K562 (cell line): ENCODE data around the gene CLCN6. TPM values are rescaled to one million over a fixed set of nuclear protein-coding genes. Genes with fewer than 3 reads are reported as not detected.

Source experiments
- ATAC-seq: fragments of 200-7000 bp; cut with Tn5 transposase; 3 replicates; pipeline ENCODE4 v1.9.1; 2020; ENCODE audit warnings: moderate library complexity
- BruUV-seq: library from RNA; stranded (reverse); fragments of 400-500 nt; replicated peaks from 2 replicates; lab custom pipeline; 2021; lab: Mats Ljungman, UMichigan
- CTCF ChIA-PET: fragments of 300-600 bp; formaldehyde crosslinking; extraction: SDS; loops from one replicate; lab custom pipeline; 2021; ENCODE audit warnings: low intra/inter-chr PET ratio; lab: Yijun Ruan, JAX
- POLR2A ChIA-PET: fragments of 300-600, 350-650 bp; sonication (Branson Sonifier 250); formaldehyde crosslinking; extraction: SDS; loops from one replicate; lab custom pipeline; 2021; ENCODE audit warnings: antibody characterized with exemption, inconsistent platforms; lab: Yijun Ruan, JAX
- DNase-seq, 4 experiments: peaks; one replicate each; pipeline versions ENCODE4 v3.0.0 to v3.0.0-alpha.2; 2011 to 2018; ENCODE audit warnings: low spot score in 3 of 4, mixed read lengths in 3 of 4; ENCODE audit errors: extremely low read depth in 1 of 4
- FAIRE-seq: peaks from 2 replicates; lab custom pipeline; 2011; peaks lifted over from hg19 to GRCh38; lab: Jason Lieb, UNC
- H2AFZ ChIP-seq: 2 replicates; pipeline ENCODE4 v1.6.0; 2011; ENCODE audit warnings: low read depth, low read length, control low read depth, inconsistent platforms
- H3K27ac ChIP-seq: fragments of 200-600 bp; 3 replicates; pipeline ENCODE4 v1.8.0; 2011; ENCODE audit warnings: low read depth, mild to moderate bottlenecking, control low read depth, inconsistent platforms, low read length, moderate library complexity, mixed read lengths; ENCODE audit errors: extremely low read depth
- H3K27me3 ChIP-seq, 2 experiments: fragments of 300-600 bp in 1 of 2; 2 replicates in 1 of 2; 3 replicates in 1 of 2; pipeline versions ENCODE4 v1.6.0 to v1.8.0; 2011; ENCODE audit warnings: inconsistent platforms in 2 of 2, low read length in 2 of 2, mild to moderate bottlenecking in 1 of 2, mixed read lengths in 1 of 2, moderate library complexity in 1 of 2; ENCODE audit not compliant: control insufficient read depth in 2 of 2, insufficient read depth in 2 of 2
- H3K36me3 ChIP-seq: fragments of 300-600 bp; 3 replicates; pipeline ENCODE4 v1.8.0; 2011; ENCODE audit warnings: mild to moderate bottlenecking, low read length, inconsistent platforms; ENCODE audit not compliant: control insufficient read depth, insufficient read depth
- H3K4me1 ChIP-seq, 2 experiments: fragments of 200-600 bp in 1 of 2; replicated peaks in 1 of 2; 2 replicates in 1 of 2; 3 replicates in 1 of 2; pipeline versions ENCODE4 v1.5.1 to v1.8.0; 2011; ENCODE audit warnings: inconsistent platforms in 2 of 2, low read length in 2 of 2, mild to moderate bottlenecking in 1 of 2, mixed read lengths in 1 of 2, moderate library complexity in 1 of 2; ENCODE audit not compliant: control insufficient read depth in 2 of 2, insufficient read depth in 2 of 2
- H3K4me2 ChIP-seq: 2 replicates; pipeline ENCODE4 v1.6.1; 2011; ENCODE audit warnings: low read length, control low read depth, inconsistent platforms, mixed read lengths; ENCODE audit not compliant: insufficient read depth
- H3K4me3 ChIP-seq: fragments of 200-600 bp; sonication (generic), shearing (Covaris generic); 2 replicates; pipeline ENCODE4 v1.5.1; 2016; ENCODE audit warnings: control low read depth, inconsistent platforms
- H3K79me2 ChIP-seq: fragments of 200-600 bp; 3 replicates; pipeline ENCODE4 v1.8.0; 2011; ENCODE audit warnings: low read length, inconsistent platforms; ENCODE audit not compliant: control insufficient read depth, insufficient read depth
- H3K9ac ChIP-seq, 2 experiments: 2 replicates each; pipeline versions ENCODE4 v1.6.0 to v1.6.1; 2011; ENCODE audit warnings: low read depth in 2 of 2, low read length in 2 of 2, control low read depth in 1 of 2, inconsistent platforms in 1 of 2, mild to moderate bottlenecking in 1 of 2, mixed read lengths in 1 of 2; ENCODE audit not compliant: insufficient read depth in 1 of 2
- H3K9me1 ChIP-seq: one replicate; pipeline ENCODE4 v1.6.0; 2011; ENCODE audit warnings: inconsistent platforms, mild to moderate bottlenecking, low read length, moderate library complexity; ENCODE audit not compliant: control insufficient read depth, insufficient read depth
- H3K9me3 ChIP-seq: replicated peaks from 2 replicates; pipeline ENCODE4 v1.5.1; 2011; ENCODE audit warnings: low read depth, low read length, inconsistent platforms; ENCODE audit not compliant: control insufficient read depth, insufficient read depth
- H4K20me1 ChIP-seq: replicated peaks from 2 replicates; pipeline ENCODE4 v1.6.1; 2011; ENCODE audit warnings: low read length, inconsistent platforms, mixed read lengths; ENCODE audit not compliant: control insufficient read depth, insufficient read depth
- AFF4 ChIP-seq: sonication (generic); formaldehyde crosslinking; IDR thresholded peaks from 2 replicates; pipeline ENCODE4 v1.8.0; 2023; ENCODE audit warnings: mild to moderate bottlenecking, missing genetic modification reagents
- BCL6 ChIP-seq: fragments of 250-450 bp; sonication (Bioruptor Pico); IDR thresholded peaks from 2 replicates; pipeline ENCODE4 v1.4.0; 2020
- E2F4 ChIP-seq: sonication (generic); formaldehyde crosslinking; IDR thresholded peaks from 2 replicates; pipeline ENCODE4 v1.8.0; 2022; ENCODE audit warnings: mild to moderate bottlenecking, low read depth, missing genetic modification reagents
- FOXP1 ChIP-seq: sonication (generic); formaldehyde crosslinking; IDR thresholded peaks from 2 replicates; pipeline ENCODE4 v1.8.0; 2022; ENCODE audit warnings: mild to moderate bottlenecking, missing genetic modification reagents
- GTF2E2 ChIP-seq: fragments of 200-800 bp; sonication (Bioruptor generic); IDR thresholded peaks from 2 replicates; pipeline ENCODE4 v1.6.1; 2016; ENCODE audit warnings: missing genetic modification characterization, missing compliant biosample characterization
- HEY1 ChIP-seq: fragments of 250-450 bp; sonication (Bioruptor Pico); IDR thresholded peaks from 2 replicates; pipeline ENCODE4 v1.5.0; 2020; ENCODE audit warnings: mild to moderate bottlenecking, moderate library complexity, borderline replicate concordance
- MEIS2 ChIP-seq: fragments of 450-650 bp; IDR thresholded peaks from 2 replicates; pipeline ENCODE4 v1.6.1; 2014; ENCODE audit warnings: mild to moderate bottlenecking; ENCODE audit not compliant: partially characterized antibody
- NCOA6 ChIP-seq: fragments of 450-650 bp; IDR thresholded peaks from 2 replicates; pipeline ENCODE4 v1.6.1; 2017; ENCODE audit warnings: mild to moderate bottlenecking
- NEUROD1 ChIP-seq: fragments of 150-350 bp; IDR thresholded peaks from 2 replicates; pipeline ENCODE4 v1.6.1; 2014; ENCODE audit warnings: borderline replicate concordance, low read length, low read depth; ENCODE audit not compliant: partially characterized antibody
- NUFIP1 ChIP-seq: fragments of 450-650 bp; IDR thresholded peaks from 2 replicates; pipeline ENCODE4 v1.6.1; 2018; ENCODE audit not compliant: partially characterized antibody
- POLR3G ChIP-seq: IDR thresholded peaks from 2 replicates; pipeline ENCODE4 v1.6.1; 2011; ENCODE audit not compliant: insufficient read length, insufficient replicate concordance; ENCODE audit errors: extremely low read depth
- RUNX1 ChIP-seq: sonication (generic); IDR thresholded peaks from 2 replicates; pipeline ENCODE4 v1.6.1; 2016; ENCODE audit warnings: antibody characterized with exemption, low read depth
- SAFB ChIP-seq: fragments of 200-400 bp; formaldehyde crosslinking; IDR thresholded peaks from 2 replicates; pipeline ENCODE4 v1.6.1; 2017; ENCODE audit warnings: low read depth, low read length, borderline replicate concordance
- SIX5 ChIP-seq, 2 experiments: IDR thresholded peaks; 2 replicates each; pipeline ENCODE4 v1.6.1; 2011; ENCODE audit warnings: low read length in 2 of 2, borderline replicate concordance in 1 of 2, low read depth in 1 of 2, mild to moderate bottlenecking in 1 of 2, moderate library complexity in 1 of 2; ENCODE audit not compliant: insufficient read depth in 1 of 2
- USF2 ChIP-seq: sonication (generic); formaldehyde crosslinking; IDR thresholded peaks from 2 replicates; pipeline ENCODE4 v1.5.0; 2020; ENCODE audit warnings: missing genetic modification reagents
- ZNF561 ChIP-seq: fragments of 450-650 bp; formaldehyde crosslinking; conservative IDR thresholded peaks from 2 replicates; pipeline ENCODE4 v1.4.0; 2020; ENCODE audit warnings: mild to moderate bottlenecking, moderate library complexity
- WGBS: fragments of 100-300 bp; shearing (Covaris generic); methylation state at CpG from one replicate; pipeline ENCODE4 v1.1.6; 2016; ENCODE audit warnings: low coverage, mixed read lengths; ENCODE audit not compliant: insufficient coverage; ENCODE audit errors: missing lambda C conversion rate; 5-methylcytosine and 5-hydroxymethylcytosine counted together
- in situ Hi-C: fragments of 300-500 bp; cut with MboI; formaldehyde crosslinking; loops from 4 replicates; pipeline ENCODE4 v1.15.0; 2018; ENCODE audit warnings: inconsistent platforms, mixed read lengths
- intact Hi-C: fragments of 100-400 bp; cut with micrococcal nuclease; formaldehyde crosslinking; loops from 2 replicates; pipeline ENCODE4 v1.14.2; 2022
- polyA plus RNA-seq, 8 experiments: library from polyadenylated mRNA; depleted of rRNA in 4 of 8; stranded (reverse) in 5 of 8; unstranded in 3 of 8; fragments of >200 nt; fragmentation: Nextera tagmentation in 2 of 8; fragmentation: Illumina TruSeq in 1 of 8; extraction: Ambion mirVana in 2 of 8; extraction: Trizol in 1 of 8; gene quantifications; 2 replicates each; pipeline versions ENCODE4 v1.2.1 to v1.2.3, GENCODE V29; 2011 to 2014; ENCODE audit warnings: inconsistent platforms in 1 of 8, missing spikeins in 1 of 8
- total RNA-seq, 7 experiments: library from RNA; depleted of rRNA in 6 of 7; stranded (reverse); fragments of >200 nt in 6 of 7; fragmentation: Illumina TruSeq in 2 of 7; extraction: Trizol in 2 of 7; gene quantifications; 2 replicates each; pipeline versions ENCODE4 v1.2.1 to v1.2.3, GENCODE V29; 2011 to 2021; ENCODE audit warnings: low replicate concordance in 1 of 7

Gene CLCN6
- total and polyA plus RNA-seq, 9 of the 15 experiments (the other 6 are each of a cell fraction or from before 2014, with no cell fraction given) = 2.0 to 21.8 (median 13.6) TPM

GRCh38 chr1:11856698-11857097, 50.7 kb downstream of the CLCN6 start:
- Histone ChIP-seq H3K27me3 (peaks cover 34 to 53% of the 10 kb centered on the region in 2 experiments; a peak in 4 of 5 replicates), H2AFZ (no peak overlapping the region), H3K9ac (no peak overlapping the region), H3K36me3 (no peaks in the 10 kb centered on the region), H3K9me3 (no peaks in the 10 kb centered on the region), H3K27ac (no peak overlapping the region), H4K20me1 (peaks cover 16% of the 10 kb centered on the region), H3K79me2 (no peaks in the 10 kb centered on the region), H3K9me1 (no peaks in the 10 kb centered on the region), H3K4me2 (no peak overlapping the region), H3K4me3 (no peak overlapping the region), H3K4me1 (peaks cover 0 to 10% of the 10 kb centered on the region in 2 experiments; a peak in 3 of 5 replicates)
- WGBS = 18% methylated on average over 3 of the region's 3 CpGs
- FAIRE-seq (no peak), ATAC-seq (no peak), DNase-seq (no peak)
- intact Hi-C loops = no loop called here
- ChIA-PET POLR2A (interaction anchor here (0.5 to 8.8 kb wide), 3 partner anchors 32 to 181 kb away, joined by 3 to 96 read pairs (median 4); no protein-coding TSS in a partner anchor), CTCF (no interaction called here)
- BruUV-seq = no TSS peak
- in situ Hi-C loops = no loop called here
- no peak for TF ChIP-seq ZNF561 (CRISPR knock-in tag)
- no peak for TF ChIP-seq POLR3G
- TF ChIP-seq RUNX1 = no peak
- TF ChIP-seq BCL6 (CRISPR knock-in tag) = no peak
- no peak for TF ChIP-seq FOXP1
- no peak for TF ChIP-seq HEY1 (CRISPR knock-in tag)
- TF ChIP-seq GTF2E2 (tag) = no peak
- no peak for TF ChIP-seq AFF4 (CRISPR knock-in tag)
- TF ChIP-seq E2F4 (CRISPR knock-in tag) = no peak
- no peak for TF ChIP-seq USF2 (CRISPR knock-in tag)
- TF ChIP-seq NCOA6 = no peak
- TF ChIP-seq NUFIP1 = no peak
- TF ChIP-seq NEUROD1 = no peak
- no peak for TF ChIP-seq SAFB
- TF ChIP-seq MEIS2 = no peak
- no peak for TF ChIP-seq SIX5 (IDR thresholded peaks at IDR 0.05; ENCODE audit: borderline replicate concordance in 1 of 2, insufficient read depth in 1 of 2, low read depth in 1 of 2, low read length in 2 of 2)
